ENCODE results near the gene POLR3GL. TPM values are rescaled to one million over a fixed set of nuclear protein-coding genes. Genes with fewer than 3 reads are reported as not detected.

The POLR3GL gene, protein sequence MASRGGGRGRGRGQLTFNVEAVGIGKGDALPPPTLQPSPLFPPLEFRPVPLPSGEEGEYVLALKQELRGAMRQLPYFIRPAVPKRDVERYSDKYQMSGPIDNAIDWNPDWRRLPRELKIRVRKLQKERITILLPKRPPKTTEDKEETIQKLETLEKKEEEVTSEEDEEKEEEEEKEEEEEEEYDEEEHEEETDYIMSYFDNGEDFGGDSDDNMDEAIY
- 1 to 10 TPM; 7.8 to 8.6 TPM for total RNA-seq

DNA sequence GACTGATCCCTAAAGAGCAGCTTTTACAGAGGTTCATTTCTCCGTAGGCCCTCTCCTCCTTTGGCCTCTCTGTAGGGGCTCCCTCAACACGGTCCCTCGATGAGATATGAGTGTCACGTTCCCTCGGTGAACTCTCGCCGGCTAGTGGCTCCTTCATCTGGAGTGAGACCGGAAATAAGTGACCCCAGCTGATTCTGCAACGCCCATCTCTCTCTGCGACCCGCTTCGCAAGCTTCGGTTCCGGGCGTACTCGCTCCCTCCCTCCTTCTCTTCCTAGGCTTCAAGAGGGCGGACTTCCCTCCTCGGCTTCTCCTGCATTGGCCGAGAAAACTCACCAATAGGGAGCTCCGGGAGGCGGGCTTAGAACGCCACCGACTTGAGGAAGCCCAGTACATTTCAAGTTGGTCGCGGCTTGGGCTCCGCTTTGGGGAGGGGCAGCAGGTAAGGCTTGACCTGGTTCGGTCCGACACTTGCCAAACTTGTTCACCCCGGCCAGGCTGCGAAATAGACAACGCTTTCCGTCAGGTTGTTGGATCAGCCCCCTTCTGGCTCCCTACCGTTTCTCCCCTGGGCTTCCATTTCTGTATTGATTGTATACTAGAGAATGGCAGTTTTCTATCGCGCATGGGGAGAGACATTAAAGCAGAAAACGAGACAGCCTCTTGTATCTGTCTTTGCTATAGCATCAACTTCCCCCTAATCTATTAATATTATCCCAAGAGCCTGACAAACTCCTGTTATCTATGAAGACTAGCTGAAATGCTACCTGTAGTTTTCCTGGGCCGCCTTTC, at the start of gene POLR3GL, which contains the start of gene ANKRD34A:
Gene POLR3GL, plus strand, starts transcription at position 363 of the 791 bp plus-strand sequence. CDS start 10,176 bp downstream, outside the sequence.
Gene ANKRD34A, minus strand, starts transcription at position 248 of the 791 bp plus-strand sequence. CDS start 2,816 bp downstream, outside the sequence.
- ATAC-seq (peak; percentile 95), DNase-seq (peak; percentile 95 to 98 (median 97))
- Histone ChIP-seq H3K4me1 (peaks cover 45% of the 10 kb centered on the region), H3K27ac (peak within 1 kb of the TSS; percentile 63 to 92 (median 89)), H3K4me3 (peak within 1 kb of the TSS; percentile 8 to 43), H3K36me3 (replicated peaks in 1 of 2; ENCODE audit: insufficient read depth in 1 of 2, low read depth in 2 of 2) (no peaks in the 10 kb centered on the region), H3K27me3 (no peaks in the 10 kb centered on the region), H3K9me3 (no peaks in the 10 kb centered on the region)
- peak; percentile 69 to 91 (median 89) for TF ChIP-seq POLR2A (IDR thresholded peaks at IDR 0.05)
- TF ChIP-seq, protein P1, sequence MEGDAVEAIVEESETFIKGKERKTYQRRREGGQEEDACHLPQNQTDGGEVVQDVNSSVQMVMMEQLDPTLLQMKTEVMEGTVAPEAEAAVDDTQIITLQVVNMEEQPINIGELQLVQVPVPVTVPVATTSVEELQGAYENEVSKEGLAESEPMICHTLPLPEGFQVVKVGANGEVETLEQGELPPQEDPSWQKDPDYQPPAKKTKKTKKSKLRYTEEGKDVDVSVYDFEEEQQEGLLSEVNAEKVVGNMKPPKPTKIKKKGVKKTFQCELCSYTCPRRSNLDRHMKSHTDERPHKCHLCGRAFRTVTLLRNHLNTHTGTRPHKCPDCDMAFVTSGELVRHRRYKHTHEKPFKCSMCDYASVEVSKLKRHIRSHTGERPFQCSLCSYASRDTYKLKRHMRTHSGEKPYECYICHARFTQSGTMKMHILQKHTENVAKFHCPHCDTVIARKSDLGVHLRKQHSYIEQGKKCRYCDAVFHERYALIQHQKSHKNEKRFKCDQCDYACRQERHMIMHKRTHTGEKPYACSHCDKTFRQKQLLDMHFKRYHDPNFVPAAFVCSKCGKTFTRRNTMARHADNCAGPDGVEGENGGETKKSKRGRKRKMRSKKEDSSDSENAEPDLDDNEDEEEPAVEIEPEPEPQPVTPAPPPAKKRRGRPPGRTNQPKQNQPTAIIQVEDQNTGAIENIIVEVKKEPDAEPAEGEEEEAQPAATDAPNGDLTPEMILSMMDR (IDR thresholded peaks at IDR 0.05) = peak in 1 of 7 experiments; percentile 20
- intact Hi-C loops (cut with DNase I) = no loop called here
- 1% methylated on average over 22 to 37 of the region's 37 CpGs for WGBS, 2 donors

GRCh38 chr1:145916745-145917144, 47.7 kb upstream of the POLR3GL start:
- no peak for DNase-seq

DNA sequence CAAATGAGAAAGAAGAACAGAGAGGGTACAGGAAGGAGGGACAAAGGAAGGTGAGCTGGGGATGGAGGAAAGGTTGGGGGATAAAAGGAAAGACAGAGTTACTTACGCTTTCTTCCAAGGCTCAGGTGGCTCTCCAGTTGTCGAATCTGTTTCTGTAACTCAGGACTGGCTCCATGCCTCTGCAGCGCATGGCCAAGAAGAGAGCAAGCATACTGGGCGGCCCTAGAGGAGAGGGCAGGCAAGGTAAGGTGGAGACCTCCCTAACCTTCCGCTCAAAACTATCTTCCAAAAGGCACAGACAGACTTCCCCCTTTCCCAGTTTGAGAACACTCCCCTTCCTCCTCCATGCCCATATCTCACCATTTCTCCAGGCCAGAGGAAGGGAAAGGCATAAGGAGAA, 46.9 kb upstream of the POLR3GL start:
- no peaks in the 10 kb centered on the region for H3K9me3 ChIP-seq
- H3K27me3 ChIP-seq = no peaks in the 10 kb centered on the region
- peak overlapping the region in 2 of 4 donors; percentile 86 to 93 for H3K27ac ChIP-seq
- TF ChIP-seq, protein P1 (IDR thresholded peaks at IDR 0.05) = no peak
- no peak for TF ChIP-seq POLR2A (IDR thresholded peaks at IDR 0.05)
- H3K36me3 ChIP-seq (replicated peaks in 1 of 2; ENCODE audit: insufficient read depth in 1 of 2, low read depth in 2 of 2) = no peaks in the 10 kb centered on the region
- peak overlapping the region in 1 of 2 donors; percentile 98 for H3K4me3 ChIP-seq
- ATAC-seq = no peak
- 52 to 53% methylated on average over 5 of the region's 5 CpGs for WGBS, 2 donors
- DNase-seq = no peak
- intact Hi-C loops (cut with DNase I) = no loop called here
- H3K4me1 ChIP-seq = peaks cover 21% of the 10 kb centered on the region

More at GRCh38 chr1:145916745-145917144, 47.7 kb upstream of the POLR3GL start:
- TF ChIP-seq POLR2A (IDR thresholded peaks at IDR 0.05) = no peak
- TF ChIP-seq, protein P1 (IDR thresholded peaks at IDR 0.05) = no peak
- Histone ChIP-seq H3K9me3 (no peaks in the 10 kb centered on the region), H3K27ac (no peak overlapping the region), H3K4me3 (no peak overlapping the region), H3K36me3 (replicated peaks in 1 of 2; ENCODE audit: insufficient read depth in 1 of 2, low read depth in 2 of 2) (peaks cover 0 to 3% of the 10 kb centered on the region in 2 donors), H3K27me3 (no peaks in the 10 kb centered on the region), H3K4me1 (peaks cover 21% of the 10 kb centered on the region)
- WGBS, 2 donors = 63 to 67% methylated on average over 5 of the region's 5 CpGs
- ATAC-seq = no peak
- intact Hi-C loops (cut with DNase I) = no loop called here

- ATAC-seq (peak; percentile 93), DNase-seq (peak; percentile 87 to 94 (median 90))
- 0 to 1% methylated on average over 30 to 51 of the region's 51 CpGs for WGBS, 2 donors
- H3K9me3 ChIP-seq = no peaks in the 10 kb centered on the region
- H3K27ac ChIP-seq = peak within 1 kb of the TSS; percentile 68 to 93 (median 82)
- no peaks in the 10 kb centered on the region for H3K36me3 ChIP-seq (replicated peaks in 1 of 2; ENCODE audit: insufficient read depth in 1 of 2, low read depth in 2 of 2)
- intact Hi-C loops (cut with DNase I) = no loop called here
- peak; percentile 7 to 78 (median 68) for TF ChIP-seq POLR2A (IDR thresholded peaks at IDR 0.05)
- TF ChIP-seq, protein P1 (IDR thresholded peaks at IDR 0.05) = peak in 2 of 7 experiments; percentile 13 to 15
- H3K27me3 ChIP-seq = no peaks in the 10 kb centered on the region
- H3K4me1 ChIP-seq = peaks cover 21% of the 10 kb centered on the region
- H3K4me3 ChIP-seq = peak within 1 kb of the TSS; percentile 89 to 98
Measured at GRCh38 chr1:145918144-145918991, 46.1 kb upstream of the POLR3GL start, which contains the start of gene PEX11B. Gene PEX11B (minus strand): TSS chr1:145918717. CDS start chr1:145918688, 29 bp downstream.

Measured in body of pancreas (tissue), 4 donors.